SK-N-MC (cell line): ENCODE data around the gene KMT5B.

ENCODE experiments used
- DNase-seq: peaks from one replicate; pipeline ENCODE4 v3.0.0-alpha.2; 2011; ENCODE audit warnings: low read depth, low spot score
- H3K27ac ChIP-seq: fragments of 200-600 bp; sonication (generic); 2 replicates; pipeline ENCODE4 v1.5.1; 2016; ENCODE audit warnings: mixed run types
- H3K36me3 ChIP-seq: fragments of 200-600 bp; sonication (generic); 2 replicates; pipeline ENCODE4 v1.6.1; 2017; ENCODE audit warnings: antibody characterized with exemption, low read length, mixed read lengths; ENCODE audit not compliant: insufficient read depth
- H3K4me3 ChIP-seq: fragments of 200-600 bp; sonication (generic); 2 replicates; pipeline ENCODE4 v1.5.1; 2016
- H3K9ac ChIP-seq: fragments of 200-600 bp; sonication (generic); 2 replicates; pipeline ENCODE4 v1.8.0; 2017; ENCODE audit warnings: mixed run types, mixed read lengths; ENCODE audit not compliant: insufficient read length
- H3K9me3 ChIP-seq: fragments of 200-600 bp; sonication (generic); 2 replicates; pipeline ENCODE4 v1.6.1; 2017; ENCODE audit warnings: low read depth, mild to moderate bottlenecking, antibody characterized with exemption, low read length, moderate library complexity, mixed read lengths
- EZH2 ChIP-seq: fragments of 200-600 bp; sonication (generic); IDR thresholded peaks from one replicate; pipeline ENCODE4 v1.6.1; 2017; ENCODE audit warnings: antibody characterized with exemption
- FOXP2 ChIP-seq: optimal IDR thresholded peaks from 2 replicates; pipeline ENCODE3; 2011; ENCODE audit warnings: mild to moderate bottlenecking, moderate library complexity; ENCODE audit not compliant: insufficient read depth; ENCODE audit errors: extremely low read length, control extremely low read depth
- POLR2AphosphoS5 ChIP-seq: IDR thresholded peaks from 2 replicates; pipeline ENCODE4 v1.6.1; 2012; ENCODE audit warnings: mild to moderate bottlenecking, low read depth, low read length, borderline replicate concordance

The KMT5B gene

DNA sequence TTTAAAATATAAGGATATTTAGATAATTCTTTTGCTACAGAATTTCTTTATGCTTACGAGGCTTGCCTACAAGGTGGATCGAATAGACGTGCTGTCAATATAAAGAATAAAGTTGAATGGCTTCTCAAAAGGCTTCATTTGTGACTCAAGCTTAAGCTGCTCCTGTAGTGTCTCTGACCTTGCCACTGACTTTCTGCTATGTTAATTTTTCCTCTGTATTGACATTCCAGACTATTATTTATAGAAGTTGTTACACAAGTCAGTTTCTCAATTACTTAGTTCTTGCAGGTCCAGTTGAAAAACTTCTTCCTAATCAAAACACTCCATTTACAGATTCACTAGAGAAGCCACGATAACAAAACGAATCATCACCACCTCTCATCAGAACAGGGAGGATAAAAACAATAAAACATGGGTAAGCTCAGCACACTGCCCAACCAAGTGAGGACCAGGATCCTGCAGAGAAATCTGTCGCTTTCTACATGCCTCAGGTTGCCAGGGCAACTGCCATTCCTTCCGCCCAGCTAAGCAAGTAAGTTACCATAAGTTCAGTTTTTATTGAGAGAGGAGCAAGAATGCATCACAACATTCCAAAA lies 52.9 kb downstream of the KMT5B start:
- Histone ChIP-seq H3K36me3 (peaks cover 15% of the 10 kb centered on the region), H3K4me3 (no peak overlapping the region), H3K9me3 (no peaks in the 10 kb centered on the region), H3K9ac (no peak overlapping the region), H3K27ac (no peak overlapping the region)
- no peak for DNase-seq
- TF ChIP-seq EZH2 (no peak), FOXP2 (no peak)

- Histone ChIP-seq H3K27ac (no peak overlapping the region), H3K9me3 (no peaks in the 10 kb centered on the region), H3K9ac (no peak overlapping the region), H3K4me3 (no peak overlapping the region), H3K36me3 (peaks cover 15% of the 10 kb centered on the region)
- TF ChIP-seq FOXP2: no peak
- no peak for TF ChIP-seq POLR2AphosphoS5
- TF ChIP-seq EZH2: no peak
- DNase-seq: no peak
Observed at GRCh38 chr11:68159665-68160064, 53.4 kb downstream of the KMT5B start.

- no peak for TF ChIP-seq POLR2AphosphoS5
- no peak for TF ChIP-seq FOXP2
- no peak for TF ChIP-seq EZH2
- H3K36me3 ChIP-seq: peaks cover 12% of the 10 kb centered on the region
- H3K27ac ChIP-seq: no peak overlapping the region
- no peak overlapping the region for H3K9ac ChIP-seq
- DNase-seq: no peak
- H3K9me3 ChIP-seq: no peaks in the 10 kb centered on the region
- H3K4me3 ChIP-seq: no peak overlapping the region
Observed at GRCh38 chr11:68159161-68159560, 53.9 kb downstream of the KMT5B start.

- no peak overlapping the region for H3K27ac ChIP-seq
- H3K9ac ChIP-seq: no peak overlapping the region
- no peaks in the 10 kb centered on the region for H3K9me3 ChIP-seq
- TF ChIP-seq FOXP2 (no peak), POLR2AphosphoS5 (no peak), EZH2 (no peak)
- no peak overlapping the region for H3K4me3 ChIP-seq
- peaks cover 12% of the 10 kb centered on the region for H3K36me3 ChIP-seq
- no peak for DNase-seq
Observed at GRCh38 chr11:68158580-68158979, 54.5 kb downstream of the KMT5B start.

GRCh38 chr11:68153742-68154141 lies 59.4 kb downstream of the KMT5B start:
- TF ChIP-seq FOXP2 (no peak), POLR2AphosphoS5 (no peak), EZH2 (no peak)
- H3K27ac ChIP-seq: no peak overlapping the region
- DNase-seq: no peak
- peaks cover 10% of the 10 kb centered on the region for H3K36me3 ChIP-seq
- no peaks in the 10 kb centered on the region for H3K9me3 ChIP-seq
- H3K9ac ChIP-seq: no peak overlapping the region
- no peak overlapping the region for H3K4me3 ChIP-seq

- DNase-seq: no peak
- no peak overlapping the region for H3K27ac ChIP-seq
Observed at GRCh38 chr11:68150037-68150436, 63.1 kb downstream of the KMT5B start.

DNA sequence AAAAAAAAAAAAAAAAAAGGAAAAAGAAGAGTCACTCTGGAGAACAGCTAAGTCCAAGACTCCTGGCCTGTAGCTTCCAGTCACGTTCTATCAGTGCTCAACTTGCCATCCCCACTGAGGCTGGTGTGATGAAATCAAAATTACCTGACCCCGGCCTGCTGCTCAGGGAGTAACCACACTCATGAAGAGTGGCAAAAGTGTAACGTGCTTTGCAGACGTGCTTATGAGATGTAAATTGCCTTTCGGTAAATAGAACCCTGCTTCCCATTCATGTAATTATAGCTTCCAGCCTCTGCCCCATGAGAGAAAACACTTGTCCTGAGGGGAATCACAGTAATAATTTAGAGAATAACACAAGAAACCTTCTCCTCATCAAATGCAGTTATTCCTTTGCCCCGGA lies 63.7 kb downstream of the KMT5B start:
- Histone ChIP-seq H3K27ac (no peak overlapping the region), H3K36me3 (no peaks in the 10 kb centered on the region), H3K9me3 (no peaks in the 10 kb centered on the region), H3K4me3 (no peak overlapping the region), H3K9ac (no peak overlapping the region)
- DNase-seq: no peak
- TF ChIP-seq POLR2AphosphoS5: no peak
- no peak for TF ChIP-seq FOXP2
- no peak for TF ChIP-seq EZH2

More at GRCh38 chr11:68150037-68150436, 63.1 kb downstream of the KMT5B start:
- Histone ChIP-seq H3K4me3 (no peak overlapping the region), H3K9ac (no peak overlapping the region), H3K36me3 (no peaks in the 10 kb centered on the region), H3K9me3 (no peaks in the 10 kb centered on the region)
- TF ChIP-seq POLR2AphosphoS5 (no peak), EZH2 (no peak), FOXP2 (no peak)

- no peaks in the 10 kb centered on the region for H3K9me3 ChIP-seq
Observed at GRCh38 chr11:68148879-68149278, 64.2 kb downstream of the KMT5B start.

More at GRCh38 chr11:68148879-68149278, 64.2 kb downstream of the KMT5B start:
- H3K9ac ChIP-seq: no peak overlapping the region
- DNase-seq: no peak
- no peak for TF ChIP-seq FOXP2
- no peak for TF ChIP-seq EZH2
- TF ChIP-seq POLR2AphosphoS5: no peak
- H3K36me3 ChIP-seq: no peaks in the 10 kb centered on the region
- no peak overlapping the region for H3K4me3 ChIP-seq
- H3K27ac ChIP-seq: no peak overlapping the region
